Measurements from ENCODE around the gene NOP14.
"Not testable (repeated sequence)": the region's sequence is repeated elsewhere in the genome, so short reads cannot be mapped to it uniquely, and the experiment has no call there.

The NOP14 gene

GRCh38 chr4:2930135-2930757 is 33.0 kb downstream of the NOP14 start:
- no peak for DNase-seq

GRCh38 chr4:2929469-2929868 is 33.7 kb downstream of the NOP14 start:
- DNase-seq = no peak

GRCh38 chr4:2928242-2929176 is 34.7 kb downstream of the NOP14 start:
- no peak for DNase-seq

GRCh38 chr4:2927696-2928075 is 35.5 kb downstream of the NOP14 start:
- no peak for DNase-seq

DNA sequence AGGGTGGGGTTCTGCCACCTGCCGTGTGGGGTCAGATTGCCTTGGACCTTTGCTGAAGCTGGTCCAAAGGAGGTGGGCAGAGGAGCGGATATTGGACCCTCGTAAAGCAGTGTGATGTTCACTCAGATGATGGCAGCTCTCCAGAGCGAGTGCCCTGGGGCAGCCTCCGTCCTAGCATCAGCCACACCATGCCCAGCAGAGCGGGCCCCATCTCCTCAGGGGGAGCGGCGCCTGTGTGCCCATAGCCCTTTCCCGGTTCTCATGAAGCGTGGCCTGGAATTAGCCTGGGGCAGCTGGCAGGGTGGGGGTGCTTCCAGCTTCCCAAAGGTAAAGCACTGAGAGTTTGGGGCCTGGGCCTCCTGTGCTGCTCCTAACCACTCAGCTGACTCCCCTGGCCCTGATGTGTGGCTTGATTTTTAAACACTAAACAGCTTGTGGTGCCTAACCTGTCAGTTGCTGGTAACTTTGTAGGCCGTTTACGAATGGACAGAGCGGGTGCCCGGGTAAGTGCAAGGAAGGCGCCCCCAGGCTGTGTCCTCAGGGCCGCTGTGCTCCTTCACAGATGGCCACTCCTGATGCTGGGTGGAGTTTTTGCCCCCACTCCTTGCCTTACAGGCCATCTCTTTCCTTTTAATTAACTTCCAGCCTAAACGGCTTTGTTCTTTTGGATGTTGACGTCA is 36.0 kb downstream of the NOP14 start:
- DNase-seq = no peak

DNA sequence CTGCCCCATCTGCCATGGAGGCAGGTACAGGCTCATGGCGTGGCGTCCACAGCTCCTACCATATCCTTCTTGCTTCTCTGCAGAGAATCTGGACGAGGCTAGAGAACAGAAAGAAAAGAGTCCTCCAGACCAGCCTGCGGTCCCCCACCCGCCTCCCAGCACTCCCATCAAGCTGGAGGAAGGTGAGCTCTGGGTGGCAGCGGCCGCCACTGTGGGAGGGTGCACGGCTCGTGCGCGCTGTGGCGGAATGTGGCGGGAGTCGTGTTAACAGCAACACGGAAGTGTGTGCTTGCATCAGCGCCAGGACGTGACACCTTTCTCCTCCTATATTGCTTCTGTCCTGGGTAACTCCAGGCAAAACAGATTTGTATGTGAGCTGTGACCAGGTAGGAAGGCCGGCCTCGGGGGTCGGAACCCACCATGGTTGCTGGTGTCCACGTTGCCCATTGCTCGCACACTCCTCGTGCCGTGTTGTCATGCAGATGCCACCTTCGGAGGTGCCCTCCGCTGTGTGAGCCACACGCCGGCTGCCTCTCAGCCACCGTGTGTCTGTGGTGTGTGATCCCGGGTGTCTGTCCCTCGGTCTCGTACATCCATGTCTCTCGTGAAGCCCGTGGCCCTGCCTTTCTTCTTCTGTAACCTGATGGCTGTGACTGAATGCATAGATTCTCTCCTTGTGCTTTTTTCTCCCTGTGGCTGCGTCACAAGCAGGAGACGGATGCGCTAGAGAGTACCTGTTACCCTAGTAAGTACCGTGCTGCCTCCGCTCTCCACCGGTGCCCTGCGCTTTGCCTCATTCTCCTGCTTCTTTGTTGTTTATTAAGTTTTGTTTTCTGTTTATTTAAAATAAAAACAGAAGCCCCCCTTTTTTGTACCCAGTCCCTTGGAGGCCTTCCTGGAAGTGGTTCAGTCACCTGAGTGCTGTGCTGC is 37.0 kb downstream of the NOP14 start:
- no peak for DNase-seq

- DNase-seq = no peak
Observed at GRCh38 chr4:2925496-2925895, 37.7 kb downstream of the NOP14 start.

- DNase-seq = no peak
Observed at GRCh38 chr4:2924765-2925301, 38.4 kb downstream of the NOP14 start.

- DNase-seq = no peak
Observed at GRCh38 chr4:2924286-2924685, 38.9 kb downstream of the NOP14 start.

DNA sequence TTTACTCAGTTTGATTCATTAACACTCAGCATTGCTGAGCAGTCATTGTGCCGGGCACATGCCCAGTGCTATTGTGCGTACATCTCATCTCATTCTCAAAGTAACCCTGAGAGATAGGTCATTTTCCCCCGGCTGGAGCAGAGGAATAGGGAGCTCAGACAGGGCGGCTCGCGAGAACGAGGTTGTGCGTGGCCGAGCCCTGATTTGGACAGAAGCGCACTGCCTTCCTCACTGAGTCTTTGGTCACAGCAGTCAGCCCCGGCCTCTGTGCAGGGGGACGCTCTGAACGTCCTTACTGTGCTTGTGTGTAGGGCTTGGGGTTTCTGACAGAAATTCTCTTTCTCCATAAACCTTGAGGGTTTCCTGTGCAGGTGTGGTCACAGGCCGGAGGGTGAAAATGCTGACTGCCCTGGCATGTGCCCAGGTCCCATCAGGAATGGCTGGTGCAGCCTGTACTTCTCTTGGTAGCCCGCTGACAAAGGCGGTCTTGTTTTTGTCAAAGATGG is 39.5 kb downstream of the NOP14 start:
- DNase-seq = no peak

- no peak for DNase-seq
Observed at GRCh38 chr4:2923141-2923551, 40.1 kb downstream of the NOP14 start.

- DNase-seq = not testable (repeated sequence)
Observed at GRCh38 chr4:2922453-2923101, 40.6 kb downstream of the NOP14 start.

- not testable (repeated sequence) for DNase-seq
Observed at GRCh38 chr4:2918714-2919113, 44.5 kb downstream of the NOP14 start.

GRCh38 chr4:2918300-2918699 is 44.9 kb downstream of the NOP14 start:
- not testable (repeated sequence) for DNase-seq

GRCh38 chr4:2916696-2917095 is 46.5 kb downstream of the NOP14 start:
- not testable (repeated sequence) for DNase-seq

DNA sequence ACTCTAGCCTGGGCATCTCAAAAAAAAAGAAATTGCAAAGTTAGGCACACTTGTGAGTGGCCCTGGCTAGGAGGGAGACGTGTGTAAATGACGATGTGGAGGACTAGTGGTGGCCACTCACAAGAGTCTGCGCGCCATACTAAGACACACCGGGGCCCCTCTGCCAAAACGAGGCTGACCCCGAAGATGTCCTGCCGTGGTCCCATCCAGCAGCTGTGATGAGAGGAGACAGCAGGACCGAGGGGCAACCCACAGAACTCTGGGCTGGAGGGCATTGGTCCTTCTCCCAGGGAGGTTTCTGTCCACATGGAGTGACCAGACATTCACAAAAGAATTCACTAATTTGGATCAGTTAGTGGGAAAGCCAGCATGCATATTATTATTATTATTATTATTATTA is 47.4 kb downstream of the NOP14 start:
- no peak for DNase-seq

DNA sequence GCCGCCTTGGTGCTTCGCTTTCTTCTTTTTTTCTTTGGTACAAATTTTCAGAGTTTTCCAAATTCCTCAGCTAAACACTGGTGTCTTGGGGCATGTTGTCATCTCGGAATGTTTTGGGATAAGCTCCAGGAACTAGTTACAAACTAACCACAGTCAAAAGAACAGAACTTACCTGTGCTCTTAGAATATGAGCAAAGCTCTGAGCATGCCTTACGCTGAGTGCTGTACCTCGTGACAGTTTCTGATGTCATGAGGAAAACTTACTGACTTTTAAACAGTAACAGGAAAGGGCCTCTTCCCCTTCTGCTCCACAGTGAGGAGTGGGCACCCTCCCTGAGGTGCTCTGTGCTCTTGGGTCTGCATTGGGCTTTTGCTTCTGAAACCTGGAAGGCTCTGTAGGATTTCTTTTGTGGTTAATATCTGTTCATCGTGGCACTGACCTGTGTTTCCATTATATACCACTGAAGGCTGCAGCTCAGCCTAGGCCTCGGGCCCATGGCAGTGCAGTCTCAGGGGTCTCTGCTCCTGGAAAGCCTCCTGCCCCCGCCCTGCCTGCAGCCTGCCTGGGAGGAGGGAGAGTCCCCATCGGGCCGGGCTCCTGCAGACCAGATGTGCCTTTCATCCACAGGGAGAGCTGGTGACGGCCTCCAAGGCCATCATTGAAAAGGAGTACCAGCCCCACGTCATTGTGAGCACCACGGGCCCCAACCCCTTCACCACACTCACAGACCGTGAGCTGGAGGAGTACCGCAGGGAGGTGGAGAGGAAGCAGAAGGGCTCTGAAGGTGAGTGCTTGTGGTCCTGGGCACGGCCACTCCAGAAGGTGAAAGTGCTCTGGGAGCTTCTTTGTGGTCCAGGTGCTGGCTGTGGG is 48.7 kb downstream of the NOP14 start:
- no peak for DNase-seq

DNA sequence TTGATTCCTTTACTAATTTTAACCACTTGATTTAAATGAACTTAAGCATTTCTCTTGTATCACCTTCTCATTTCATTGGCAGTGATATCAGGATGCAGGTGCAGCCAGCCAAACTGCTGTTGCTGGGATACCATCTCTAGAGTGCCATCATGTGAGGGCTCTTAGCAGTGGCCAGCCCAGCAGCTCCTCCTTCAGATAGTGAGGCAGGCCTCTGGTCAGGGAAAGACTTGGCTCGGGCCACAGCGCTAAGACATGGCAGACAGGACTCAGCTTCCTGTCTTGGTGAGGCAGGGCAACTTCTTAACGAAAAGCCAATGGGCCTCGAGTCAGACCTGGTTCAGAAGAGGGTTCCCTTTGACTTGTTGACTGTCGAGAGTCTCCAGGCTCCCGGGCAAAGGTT is 50.0 kb downstream of the NOP14 start:
- no peak for DNase-seq

DNA sequence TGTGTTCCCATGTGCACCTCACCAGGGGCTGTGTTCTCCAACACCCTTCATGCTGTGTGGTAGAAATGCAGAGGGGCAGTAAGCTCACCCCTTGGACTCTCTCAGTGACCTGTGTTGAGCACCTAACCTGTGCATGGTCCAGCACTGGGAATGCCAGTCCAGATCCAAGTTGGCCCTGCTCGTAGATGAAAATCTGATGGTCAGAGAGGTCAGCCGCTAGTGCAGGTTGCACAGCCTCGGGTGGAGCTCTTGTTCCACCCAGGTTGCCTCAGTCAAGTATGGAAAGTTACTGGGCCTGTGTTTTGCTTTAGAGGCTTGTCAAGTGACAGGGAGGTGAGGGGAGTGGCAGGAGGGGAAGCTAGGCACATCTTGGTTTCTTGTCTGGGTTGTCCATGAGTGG is 51.3 kb downstream of the NOP14 start:
- DNase-seq = no peak

DNA sequence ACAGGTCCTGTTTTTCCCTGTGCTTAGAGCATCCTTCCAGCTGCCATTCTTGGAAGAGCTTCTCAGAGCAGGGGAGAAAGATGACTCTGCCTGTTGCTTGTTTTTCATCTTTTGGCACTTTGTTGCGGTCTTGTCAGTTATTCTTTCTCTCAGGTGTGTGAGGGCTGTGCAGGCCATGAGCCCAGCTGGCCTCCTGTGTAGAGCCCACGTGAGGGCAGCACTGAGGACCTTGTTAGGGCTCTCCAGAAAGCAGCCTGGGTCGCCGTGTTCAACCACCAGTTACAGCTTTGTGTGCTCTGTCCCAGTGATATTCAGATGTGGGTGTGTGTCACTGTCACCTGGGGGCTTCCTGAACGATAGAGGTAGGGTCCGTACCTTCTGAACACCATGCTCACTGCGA is 52.8 kb downstream of the NOP14 start:
- no peak for DNase-seq

GRCh38 chr4:2909583-2909982 is 53.6 kb downstream of the NOP14 start:
- no peak for DNase-seq

Measured in activated CD4-positive, alpha-beta T cell treated with anti-CD3 and anti-CD28 coated beads for 4 hours (primary cell).